Astrocyte (in vitro differentiated cells and primary cell): Measurements from ENCODE around the gene SLC7A9. TPM values are rescaled to one million over a fixed set of nuclear protein-coding genes. Genes with fewer than 3 reads are reported as not detected.
"Not testable (repeated sequence)": the region's sequence is repeated elsewhere in the genome, so short reads cannot be mapped to it uniquely, and the experiment has no call there.

Experiments
- DNase-seq: peaks from one replicate; pipeline ENCODE4 v3.0.0-alpha.2; 2010; ENCODE audit warnings: low read depth
- FAIRE-seq: peaks from 2 replicates; lab custom pipeline; 2011; peaks lifted over from hg19 to GRCh38; lab: Jason Lieb, UNC
- H2AFZ ChIP-seq: 2 replicates; pipeline ENCODE4 v1.6.0; 2012; ENCODE audit warnings: low read depth, low read length, inconsistent platforms
- H3K27ac ChIP-seq: 2 replicates; pipeline ENCODE4 v1.5.1; 2011; ENCODE audit warnings: low read depth, low read length, inconsistent platforms
- H3K27me3 ChIP-seq: 2 replicates; pipeline ENCODE4 v1.6.0; 2011; ENCODE audit warnings: low read length, inconsistent platforms; ENCODE audit not compliant: insufficient read depth
- H3K36me3 ChIP-seq: 2 replicates; pipeline ENCODE4 v1.5.1; 2011; ENCODE audit warnings: low read length, inconsistent platforms; ENCODE audit not compliant: insufficient read depth
- H3K4me1 ChIP-seq: 2 replicates; pipeline ENCODE4 v1.5.1; 2011; ENCODE audit warnings: low read length, inconsistent platforms; ENCODE audit not compliant: insufficient read depth
- H3K4me2 ChIP-seq: 2 replicates; pipeline ENCODE4 v1.6.0; 2012; ENCODE audit warnings: low read length, inconsistent platforms
- H3K4me3 ChIP-seq: 2 replicates; pipeline ENCODE4 v1.5.1; 2011; ENCODE audit warnings: low read depth, mild to moderate bottlenecking, low read length, inconsistent platforms; ENCODE audit not compliant: insufficient read depth
- H3K79me2 ChIP-seq: 2 replicates; pipeline ENCODE4 v1.6.0; 2012; ENCODE audit warnings: mild to moderate bottlenecking, low read length, inconsistent platforms; ENCODE audit not compliant: insufficient read depth
- H3K9ac ChIP-seq: 2 replicates; pipeline ENCODE4 v1.6.0; 2012; ENCODE audit warnings: mild to moderate bottlenecking, low read length, inconsistent platforms
- H3K9me3 ChIP-seq: 2 replicates; pipeline ENCODE4 v1.5.1; 2012; ENCODE audit warnings: low read depth, mild to moderate bottlenecking, low read length, inconsistent platforms; ENCODE audit not compliant: insufficient read depth
- H4K20me1 ChIP-seq: 2 replicates; pipeline ENCODE4 v1.6.0; 2012; ENCODE audit warnings: low read length, inconsistent platforms; ENCODE audit not compliant: insufficient read depth
- H3K27ac Mint-ChIP-seq: one replicate; pipeline ENCODE4 v1.8.0; 2021; ENCODE audit warnings: mild to moderate bottlenecking, mixed read lengths; ENCODE audit not compliant: unreplicated experiment
- H3K27me3 Mint-ChIP-seq: one replicate; pipeline ENCODE4 v1.8.0; 2021; ENCODE audit warnings: low read depth, mixed read lengths; ENCODE audit not compliant: unreplicated experiment
- H3K36me3 Mint-ChIP-seq: one replicate; pipeline ENCODE4 v1.8.0; 2021; ENCODE audit warnings: low read depth, mixed read lengths; ENCODE audit not compliant: unreplicated experiment
- H3K4me1 Mint-ChIP-seq: one replicate; pipeline ENCODE4 v1.8.0; 2021; ENCODE audit warnings: low read depth, mixed read lengths; ENCODE audit not compliant: unreplicated experiment
- H3K4me3 Mint-ChIP-seq: one replicate; pipeline ENCODE4 v1.8.0; 2021; ENCODE audit warnings: mild to moderate bottlenecking, moderate library complexity, mixed read lengths; ENCODE audit not compliant: unreplicated experiment
- H3K9me3 Mint-ChIP-seq: one replicate; pipeline ENCODE4 v1.8.0; 2021; ENCODE audit warnings: mild to moderate bottlenecking, mixed read lengths; ENCODE audit not compliant: unreplicated experiment
- CTCF ChIP-seq: IDR thresholded peaks from 2 replicates; pipeline ENCODE4 v1.5.1; 2011; ENCODE audit warnings: low read depth, mild to moderate bottlenecking, inconsistent platforms, low read length, moderate library complexity; ENCODE audit not compliant: insufficient read depth
- EZH2 ChIP-seq: IDR thresholded peaks from 2 replicates; pipeline ENCODE4 v1.6.1; 2012; ENCODE audit warnings: mild to moderate bottlenecking, low read length, inconsistent platforms; ENCODE audit not compliant: insufficient read depth
- total RNA-seq: library from RNA; stranded (reverse); gene quantifications from 2 replicates; pipeline ENCODE4 v1.2.1, GENCODE V29; 2021

Gene SLC7A9
- total RNA-seq, 1 donor from 2014 or later = 0.45 TPM

- H3K4me3 ChIP-seq, H4K20me1 ChIP-seq, H3K27me3 ChIP-seq, H3K36me3 Mint-ChIP-seq, H3K27ac Mint-ChIP-seq, H3K9me3 Mint-ChIP-seq, H3K9me3 ChIP-seq, DNase-seq, H3K4me1 ChIP-seq, FAIRE-seq, H3K36me3 ChIP-seq, H3K4me2 ChIP-seq, H3K27me3 Mint-ChIP-seq, H3K27ac ChIP-seq, H3K9ac ChIP-seq, H2AFZ ChIP-seq, H3K79me2 ChIP-seq, H3K4me3 Mint-ChIP-seq: not testable (repeated sequence)
- peaks cover 10% of the 10 kb centered on the region for H3K4me1 Mint-ChIP-seq
Measured at GRCh38 chr19:32832825-32833224, 36.7 kb downstream of the SLC7A9 start.

DNA sequence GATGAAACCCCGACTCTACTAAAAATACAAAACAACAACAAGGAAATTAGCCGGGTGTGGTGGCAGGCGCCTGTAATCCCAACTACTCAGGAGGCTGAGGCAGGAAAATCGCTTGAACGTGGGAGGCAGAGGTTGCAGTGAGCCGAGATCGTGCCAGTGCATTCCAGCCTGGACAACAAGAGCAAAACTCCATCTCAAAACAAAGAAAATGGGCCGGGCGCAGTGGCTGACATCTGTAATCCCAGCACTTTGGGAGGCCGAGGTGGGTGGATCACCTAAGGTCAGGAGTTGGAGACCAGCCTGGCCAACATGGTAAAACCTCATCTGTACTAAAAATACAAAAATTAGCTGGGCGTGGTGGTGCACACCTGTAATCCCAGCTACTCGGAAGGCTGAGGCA is 37.5 kb downstream of the SLC7A9 start:
- H2AFZ ChIP-seq, FAIRE-seq, H3K36me3 Mint-ChIP-seq, H3K9me3 ChIP-seq, H3K27ac Mint-ChIP-seq, H3K27ac ChIP-seq, H3K36me3 ChIP-seq, H3K27me3 Mint-ChIP-seq, H3K4me1 ChIP-seq, DNase-seq, H3K4me2 ChIP-seq, H3K27me3 ChIP-seq, H3K4me3 Mint-ChIP-seq, H3K4me3 ChIP-seq, H4K20me1 ChIP-seq, H3K9me3 Mint-ChIP-seq, H3K79me2 ChIP-seq, H3K9ac ChIP-seq: not testable (repeated sequence)
- H3K4me1 Mint-ChIP-seq = peaks cover 10% of the 10 kb centered on the region

DNA sequence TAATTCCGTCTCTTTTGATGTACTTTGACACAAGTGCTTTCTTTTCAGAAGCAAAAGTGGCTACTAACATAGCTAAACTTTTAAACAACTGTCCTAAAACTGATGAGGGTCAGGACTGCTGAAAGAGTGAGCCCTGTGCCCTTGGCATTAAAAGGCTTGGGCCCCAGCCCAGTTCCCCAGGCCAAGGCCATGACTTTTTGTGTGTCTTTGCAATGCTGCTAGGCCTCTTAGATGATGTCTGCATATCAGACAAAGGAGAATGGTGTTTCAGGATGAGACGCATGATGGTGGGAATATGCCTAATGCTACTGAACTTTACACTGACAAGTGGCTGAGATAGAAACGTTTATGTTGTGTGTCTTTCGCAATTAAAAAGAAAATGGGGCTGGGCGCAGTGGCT is 38.0 kb downstream of the SLC7A9 start:
- H3K9ac ChIP-seq = no peak overlapping the region
- no peak overlapping the region for H3K4me3 ChIP-seq
- FAIRE-seq (no peak), DNase-seq (no peak)
- Mint-ChIP-seq H3K4me1 (peaks cover 10% of the 10 kb centered on the region), H3K36me3 (no peaks in the 10 kb centered on the region), H3K9me3 (no peaks in the 10 kb centered on the region), H3K27me3 (no peaks in the 10 kb centered on the region), H3K27ac (no peak overlapping the region), H3K4me3 (peak overlapping the region; percentile 34)
- H3K9me3 ChIP-seq = no peaks in the 10 kb centered on the region
- no peaks in the 10 kb centered on the region for H3K36me3 ChIP-seq
- no peaks in the 10 kb centered on the region for H4K20me1 ChIP-seq
- no peak overlapping the region for H3K4me2 ChIP-seq
- no peak overlapping the region for H2AFZ ChIP-seq
- no peak overlapping the region for H3K27ac ChIP-seq
- no peaks in the 10 kb centered on the region for H3K79me2 ChIP-seq
- peaks cover 2% of the 10 kb centered on the region for H3K27me3 ChIP-seq
- no peaks in the 10 kb centered on the region for H3K4me1 ChIP-seq
- TF ChIP-seq EZH2 (no peak), CTCF (no peak)
